ENCODE data around the gene MAL.

Gene MAL

GRCh38 chr2:95050385-95051300, 25.1 kb downstream of the MAL start:
- DNase-seq: no peak

DNA sequence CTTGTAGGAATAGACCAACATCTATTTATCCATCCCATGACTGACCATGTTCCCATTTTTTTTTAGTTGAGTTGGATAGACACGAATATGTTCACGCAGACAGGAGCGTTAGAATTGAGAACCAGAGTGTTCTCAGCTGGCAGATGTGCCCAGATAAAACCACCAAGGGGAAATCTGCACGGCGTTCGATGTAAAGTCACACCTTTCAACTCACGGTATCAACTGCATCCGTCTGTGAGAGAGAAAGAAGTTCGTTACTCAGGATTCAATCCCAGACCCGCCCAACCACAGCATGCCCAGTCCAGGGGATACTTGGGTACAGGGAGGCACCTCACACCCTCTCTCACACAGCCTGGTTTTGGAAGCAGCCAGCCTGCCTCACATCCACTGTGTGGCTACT, 26.1 kb downstream of the MAL start:
- DNase-seq: no peak

DNA sequence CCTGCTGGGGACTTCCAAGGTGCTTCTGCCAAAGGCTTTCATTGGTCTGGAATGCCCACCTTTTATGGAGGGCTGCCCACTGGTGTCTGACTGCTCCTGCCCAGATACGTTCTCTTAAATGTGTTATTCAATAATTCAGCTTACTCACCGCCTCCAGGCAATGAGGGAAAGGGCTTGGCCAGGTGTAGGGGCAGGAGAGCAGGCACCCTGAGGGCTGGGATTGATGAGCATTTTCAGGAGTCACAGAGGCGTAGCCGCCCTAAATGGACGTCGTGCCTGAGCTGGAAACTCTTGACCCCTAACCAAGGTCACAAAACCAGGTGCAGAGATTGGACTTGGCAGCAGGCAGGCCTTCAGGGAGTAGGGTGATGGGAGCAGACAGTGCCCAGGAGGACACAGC, 26.8 kb downstream of the MAL start:
- DNase-seq: no peak

DNA sequence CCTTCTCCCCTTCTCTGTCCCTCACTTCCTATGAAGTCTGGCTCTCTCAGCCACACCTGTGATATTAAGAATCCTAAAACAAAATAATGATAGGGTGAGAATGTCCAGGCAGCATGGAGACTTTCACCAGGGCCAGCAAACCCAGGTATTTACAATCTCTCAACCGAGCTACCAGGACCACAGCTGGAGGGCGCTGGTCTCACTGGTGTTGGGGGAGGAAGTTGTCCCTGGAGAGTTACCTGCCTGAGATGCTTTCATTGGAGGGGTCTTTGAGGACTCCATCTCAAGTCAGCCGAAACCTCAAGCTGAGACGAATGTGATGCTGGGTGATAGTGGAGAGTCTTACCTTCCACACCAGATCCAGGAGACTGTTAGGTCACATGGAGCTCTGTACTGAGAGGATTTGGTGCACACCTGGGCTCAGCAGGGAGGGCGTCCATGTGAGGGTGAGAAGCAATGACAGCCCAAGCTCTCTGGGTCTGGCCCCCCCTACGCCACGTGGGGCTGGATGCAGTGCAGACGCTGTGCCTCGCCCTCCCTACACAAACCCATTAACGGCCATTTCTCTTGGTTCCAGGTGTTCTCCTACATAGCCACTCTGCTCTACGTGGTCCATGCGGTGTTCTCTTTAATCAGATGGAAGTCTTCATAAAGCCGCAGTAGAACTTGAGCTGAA, 27.4 kb downstream of the MAL start:
- no peak for DNase-seq

DNA sequence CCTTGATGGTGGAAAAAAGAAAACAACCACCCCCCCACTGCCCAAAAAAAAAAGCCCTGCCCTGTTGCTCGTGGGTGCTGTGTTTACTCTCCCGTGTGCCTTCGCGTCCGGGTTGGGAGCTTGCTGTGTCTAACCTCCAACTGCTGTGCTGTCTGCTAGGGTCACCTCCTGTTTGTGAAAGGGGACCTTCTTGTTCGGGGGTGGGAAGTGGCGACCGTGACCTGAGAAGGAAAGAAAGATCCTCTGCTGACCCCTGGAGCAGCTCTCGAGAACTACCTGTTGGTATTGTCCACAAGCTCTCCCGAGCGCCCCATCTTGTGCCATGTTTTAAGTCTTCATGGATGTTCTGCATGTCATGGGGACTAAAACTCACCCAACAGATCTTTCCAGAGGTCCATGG, 28.0 kb downstream of the MAL start:
- DNase-seq: no peak

DNA sequence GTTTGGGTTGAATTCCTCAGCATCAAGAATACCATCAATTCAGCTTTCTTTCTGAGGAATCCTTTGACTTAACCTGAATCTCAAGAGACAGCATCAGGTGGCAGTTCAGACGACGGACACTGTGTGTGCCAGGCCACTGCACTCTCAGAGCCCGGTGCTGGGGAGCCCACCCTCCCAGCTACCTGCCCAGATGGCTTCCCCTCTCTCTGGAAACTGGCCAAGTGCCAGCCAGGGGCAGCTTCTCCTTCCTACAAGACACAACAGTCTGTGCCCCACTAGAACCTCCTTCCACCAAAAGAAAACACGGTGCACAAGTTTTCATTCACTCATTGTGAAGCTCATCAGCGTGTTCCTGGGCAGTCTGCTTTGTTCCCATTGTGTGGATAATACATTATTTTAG, 28.5 kb downstream of the MAL start:
- DNase-seq: no peak

DNA sequence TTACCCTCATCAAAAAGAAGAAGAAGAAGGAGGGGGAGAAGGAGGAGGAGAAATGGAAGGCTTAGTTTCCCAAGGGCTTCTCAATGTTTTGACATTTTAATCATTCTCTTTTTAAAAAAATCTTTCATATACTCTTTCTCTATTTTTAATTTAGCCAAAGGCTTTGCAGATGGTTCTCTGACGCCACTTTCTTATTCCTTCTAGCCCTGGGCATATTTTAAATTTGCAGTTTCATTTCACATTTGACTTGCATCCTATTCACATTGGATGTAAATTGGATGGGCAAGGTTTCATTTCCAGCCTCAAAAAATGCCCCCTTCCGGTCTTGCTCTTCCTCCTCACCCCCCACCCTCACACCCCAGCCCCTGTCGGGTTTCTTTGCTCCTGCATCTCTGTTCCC, 29.8 kb downstream of the MAL start:
- no peak for DNase-seq

DNA sequence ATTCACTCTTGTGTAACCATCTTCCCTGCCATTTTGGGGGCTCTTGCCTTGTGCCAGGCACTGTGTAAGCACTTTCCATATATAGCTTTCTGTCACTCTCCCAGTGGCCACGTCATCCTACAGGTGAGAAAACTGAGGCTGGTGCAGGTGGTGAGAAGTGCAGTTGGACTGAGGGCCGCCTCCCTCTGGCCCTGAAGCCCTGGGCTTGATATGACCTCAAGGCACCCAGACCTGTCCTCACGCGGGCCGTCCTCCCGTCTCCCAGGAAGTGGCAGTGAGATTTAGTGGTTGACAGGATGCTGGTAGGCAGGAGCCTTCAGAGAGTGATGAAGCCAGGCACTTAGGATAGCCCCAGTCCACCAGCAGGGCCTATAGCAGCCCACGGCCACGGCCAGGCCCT, 30.5 kb downstream of the MAL start:
- DNase-seq: no peak

GRCh38 chr2:95056461-95057459, 31.3 kb downstream of the MAL start:
- DNase-seq: no peak

- DNase-seq: no peak
Measured at GRCh38 chr2:95057535-95058370, 32.2 kb downstream of the MAL start.

- DNase-seq: no peak
Measured at GRCh38 chr2:95058466-95058988, 33.0 kb downstream of the MAL start.

DNA sequence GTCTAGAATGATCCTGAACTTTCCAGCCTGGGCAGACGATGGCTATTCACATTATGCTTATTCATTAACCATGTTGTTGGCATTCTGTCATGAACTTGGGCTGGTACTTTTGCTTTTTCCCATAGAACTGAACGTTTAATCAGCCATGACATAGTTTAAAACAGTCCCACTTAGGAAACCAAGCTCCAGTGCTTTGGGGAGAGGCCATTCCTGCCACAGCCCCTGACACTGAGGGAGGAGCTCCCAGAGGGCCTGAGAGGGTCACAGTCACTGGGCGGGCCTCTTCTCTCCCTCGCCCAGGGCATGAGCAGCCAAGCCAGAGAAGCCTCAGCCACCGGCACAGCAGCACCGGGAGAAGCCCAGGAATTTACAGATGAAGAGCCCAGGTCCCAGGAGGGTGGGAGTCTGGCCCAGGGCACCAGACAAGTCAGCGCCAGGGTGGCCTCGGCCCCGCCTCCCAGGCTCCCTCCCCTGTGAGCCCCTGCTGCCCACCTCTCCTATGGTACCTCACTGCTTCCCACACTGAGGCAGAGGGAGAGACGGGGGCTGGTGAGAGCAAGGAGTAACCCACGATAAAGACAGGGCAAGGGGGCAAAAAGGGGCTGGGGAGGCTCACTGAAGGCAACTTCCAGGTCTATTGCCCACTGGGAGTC, 33.6 kb downstream of the MAL start:
- no peak for DNase-seq

DNA sequence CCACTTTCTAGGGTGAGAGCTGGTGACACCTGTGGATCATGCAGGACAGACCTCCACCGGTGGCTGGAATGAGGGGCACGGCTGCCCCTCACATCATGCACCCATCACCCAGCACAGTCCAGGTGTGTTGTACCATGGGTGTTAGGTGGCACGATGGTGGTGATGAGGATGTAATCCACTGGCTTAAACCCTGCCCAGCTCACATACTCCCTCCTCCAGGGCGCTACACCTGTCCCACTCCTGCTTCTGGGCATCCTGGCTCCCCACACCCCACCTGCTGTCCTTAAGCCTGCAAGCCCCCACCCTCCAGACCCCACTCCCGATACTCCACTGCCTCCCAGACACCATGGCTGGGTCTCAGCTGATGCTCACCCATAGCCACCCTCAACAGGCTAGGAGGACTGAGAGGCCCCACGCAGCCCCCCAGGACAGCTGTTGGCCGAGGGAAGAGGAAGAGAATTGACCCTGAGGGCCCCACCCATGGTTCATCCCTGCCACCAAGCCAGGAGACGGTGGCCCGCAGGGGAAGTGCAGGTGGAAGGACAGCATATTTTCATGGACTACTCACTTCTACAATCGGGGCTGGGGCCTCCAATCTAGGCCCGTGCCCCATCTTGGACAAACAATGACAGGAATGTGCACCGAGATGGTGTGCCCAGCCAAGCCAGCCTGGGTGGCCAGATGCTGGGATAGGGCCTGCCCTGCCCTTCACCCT, 34.3 kb downstream of the MAL start:
- DNase-seq: no peak

- no peak for DNase-seq
Measured at GRCh38 chr2:95060446-95061118, 35.1 kb downstream of the MAL start.

DNA sequence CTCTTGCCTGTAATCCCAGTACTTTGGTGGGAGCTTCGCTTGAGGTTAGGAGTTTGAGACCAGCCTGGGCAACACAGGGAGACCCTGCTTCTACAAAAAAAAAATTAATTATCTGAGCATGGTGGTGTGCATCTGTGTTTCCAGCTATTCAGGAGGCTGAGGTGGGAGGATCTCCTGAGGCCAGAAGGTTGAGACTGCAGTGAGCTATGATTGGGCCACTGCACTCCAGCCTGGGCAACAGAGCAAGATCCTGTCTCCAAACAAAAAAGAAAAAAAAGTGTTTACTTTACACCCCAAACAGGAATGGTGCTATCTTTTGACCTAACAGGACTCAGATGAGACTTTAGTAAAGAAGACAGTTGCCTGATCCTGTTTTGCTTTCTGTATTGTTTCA, 35.6 kb downstream of the MAL start:
- no peak for DNase-seq

GRCh38 chr2:95061601-95062183, 36.2 kb downstream of the MAL start:
- DNase-seq: no peak

DNA sequence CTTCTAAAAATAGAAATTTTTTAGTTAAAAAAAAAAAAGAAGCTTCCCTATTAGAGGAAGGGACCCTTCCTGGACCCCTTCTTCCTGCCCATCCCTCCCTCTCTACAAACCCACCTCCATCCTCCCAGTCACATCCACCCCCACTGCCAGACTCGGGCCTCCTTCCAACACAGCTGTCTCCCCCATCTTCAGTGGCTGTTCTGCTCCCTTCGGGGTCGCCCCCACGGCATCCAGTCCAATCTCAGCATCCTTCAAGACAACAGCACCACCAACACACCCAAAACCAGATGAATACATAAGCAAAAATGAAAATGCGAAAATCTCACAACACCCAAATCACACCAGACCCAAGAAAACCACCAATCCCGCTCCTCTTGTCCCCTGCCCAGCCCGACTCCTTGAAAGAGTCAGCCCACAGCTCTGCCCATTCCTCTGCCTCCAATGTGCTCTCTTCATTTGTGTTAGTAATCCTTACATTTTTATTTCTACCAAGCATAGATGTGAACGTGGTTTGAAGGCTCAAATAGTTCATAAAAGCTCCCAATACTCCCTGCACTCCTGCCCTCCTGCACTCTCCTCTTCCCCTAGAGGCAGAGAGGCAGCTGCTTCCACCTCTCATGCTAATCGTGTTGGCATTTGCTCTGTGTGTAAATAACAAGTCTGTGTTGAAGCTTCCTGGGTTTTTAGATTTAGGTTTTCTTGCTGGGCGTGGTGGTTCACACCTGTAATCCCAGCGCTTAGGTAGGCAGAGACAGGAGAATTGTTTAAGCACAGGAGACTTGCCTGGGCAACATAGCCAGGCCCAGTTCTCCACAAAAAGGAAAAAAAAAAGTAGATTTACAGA, 37.0 kb downstream of the MAL start:
- DNase-seq: no peak

DNA sequence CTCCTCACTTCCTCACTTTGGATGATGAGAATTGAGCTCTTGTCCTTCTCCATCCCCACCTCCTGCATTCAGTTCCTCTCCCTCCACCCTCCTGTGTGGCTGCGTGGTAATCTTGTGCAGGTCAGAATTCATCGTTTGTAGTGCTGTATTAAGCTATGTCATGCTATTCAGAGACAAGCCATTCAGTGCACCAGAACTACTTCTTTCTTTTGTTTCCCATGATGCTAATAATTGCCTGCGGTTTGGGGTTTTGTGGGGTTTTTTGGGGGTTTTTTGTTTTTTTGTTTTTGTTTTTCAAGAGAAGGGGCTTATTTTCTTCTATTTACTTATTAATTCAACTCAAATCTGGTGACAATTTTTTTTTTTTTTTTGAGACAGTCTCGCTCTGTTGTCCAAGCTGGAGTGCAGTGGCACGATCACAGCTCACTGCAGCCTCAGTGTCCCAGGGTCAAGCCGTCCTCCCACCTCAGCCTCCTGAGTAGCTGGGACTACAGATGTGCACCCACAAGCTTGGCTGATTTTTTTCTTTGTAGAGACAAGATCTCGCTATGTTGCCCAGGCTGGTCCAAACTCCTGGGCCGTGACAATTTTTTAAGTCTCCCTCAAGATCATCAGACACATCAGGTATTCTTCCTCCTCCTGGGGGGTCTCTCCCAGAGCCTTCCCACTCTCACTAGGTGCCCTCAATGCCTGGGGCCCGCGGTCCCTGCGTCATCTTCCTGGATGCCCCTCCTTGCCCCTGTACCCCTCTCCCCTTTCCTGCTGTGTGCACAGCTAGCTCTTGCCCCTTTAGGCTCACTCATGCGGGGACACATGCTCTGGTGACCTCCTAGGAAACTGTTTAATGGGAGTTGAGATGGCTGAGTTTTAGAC, 37.8 kb downstream of the MAL start:
- no peak for DNase-seq

Measured in NCI-H524 treated with DMSO at 0.1 percent for 48 hours (cell line).